Stimulated activated CD4-positive, alpha-beta T cell treated with anti-CD3 and anti-CD28 coated beads, Interleukin-1b, Interleukin-23, amount 100 ng/mL, for 4 hours (primary cell): ENCODE results near the gene OR56B1.

Experiments
- DNase-seq, 2 donors: peaks; one replicate each; pipeline ENCODE4 v3.0.0-alpha.2; 2020; ENCODE audit warnings: low read depth in 2 of 2

OR56B1 gene

DNA sequence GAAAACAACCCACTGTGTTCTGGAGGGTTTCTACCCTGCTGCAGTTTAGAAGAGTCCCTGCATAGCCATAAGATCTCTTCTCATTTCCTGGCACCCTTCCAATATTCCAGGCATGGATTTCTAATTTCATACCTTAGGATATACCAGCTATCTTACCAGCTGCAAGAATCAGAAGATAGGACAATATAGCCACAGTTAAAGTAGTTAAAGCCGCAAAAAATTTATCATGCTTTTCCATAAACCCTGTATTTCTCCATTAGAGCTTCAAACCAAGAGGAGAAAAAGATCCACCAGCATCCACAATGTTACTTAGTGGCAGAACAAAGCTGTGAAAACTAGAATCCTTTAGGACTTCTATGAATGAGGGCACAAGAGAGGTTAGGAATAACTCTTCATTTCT is 8.6 kb upstream of the OR56B1 start:
- DNase-seq: no peak

DNA sequence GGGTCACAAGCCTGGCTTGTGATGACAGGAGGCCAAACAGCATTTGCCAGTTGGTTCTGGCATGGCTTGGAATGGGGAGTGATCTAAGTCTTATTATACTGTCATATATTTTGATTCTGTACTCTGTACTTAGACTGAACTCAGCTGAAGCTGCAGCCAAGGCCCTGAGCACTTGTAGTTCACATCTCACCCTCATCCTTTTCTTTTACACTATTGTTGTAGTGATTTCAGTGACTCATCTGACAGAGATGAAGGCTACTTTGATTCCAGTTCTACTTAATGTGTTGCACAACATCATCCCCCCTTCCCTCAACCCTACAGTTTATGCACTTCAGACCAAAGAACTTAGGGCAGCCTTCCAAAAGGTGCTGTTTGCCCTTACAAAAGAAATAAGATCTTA is 843 bp downstream of the OR56B1 start:
- DNase-seq: no peak

DNA sequence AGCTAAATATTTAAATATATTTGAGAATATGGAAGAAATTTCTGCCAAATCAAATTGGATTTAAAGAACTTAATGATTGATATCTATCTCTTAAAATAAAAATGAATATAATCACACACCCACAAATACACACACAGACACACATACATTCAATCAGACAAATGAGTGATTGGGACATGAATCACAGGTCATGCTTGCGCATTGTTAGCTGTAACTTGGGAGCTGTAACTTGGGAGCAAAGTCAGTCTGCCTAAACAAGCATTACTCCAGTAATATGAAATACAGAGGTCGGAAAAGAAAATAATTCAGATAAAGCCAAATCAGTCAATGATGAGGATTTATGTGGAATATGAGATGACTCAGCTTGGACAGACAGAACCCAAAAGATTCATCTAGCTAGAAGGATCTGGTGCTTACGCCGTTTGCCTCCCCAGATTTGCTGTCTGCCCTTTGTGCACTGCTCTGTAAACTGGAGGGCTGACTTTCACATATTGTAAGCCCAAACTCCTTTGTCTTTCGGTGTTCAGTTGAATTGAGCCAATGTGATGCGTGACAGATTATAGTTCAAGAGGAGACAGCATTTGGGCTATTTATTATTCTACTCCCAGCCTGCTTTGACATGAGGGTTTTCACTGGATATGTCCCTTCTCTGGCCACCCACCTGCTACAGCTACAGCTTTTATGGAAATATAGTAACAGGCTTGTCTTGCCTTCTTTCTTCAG is 1.6 kb downstream of the OR56B1 start:
- no peak for DNase-seq

DNA sequence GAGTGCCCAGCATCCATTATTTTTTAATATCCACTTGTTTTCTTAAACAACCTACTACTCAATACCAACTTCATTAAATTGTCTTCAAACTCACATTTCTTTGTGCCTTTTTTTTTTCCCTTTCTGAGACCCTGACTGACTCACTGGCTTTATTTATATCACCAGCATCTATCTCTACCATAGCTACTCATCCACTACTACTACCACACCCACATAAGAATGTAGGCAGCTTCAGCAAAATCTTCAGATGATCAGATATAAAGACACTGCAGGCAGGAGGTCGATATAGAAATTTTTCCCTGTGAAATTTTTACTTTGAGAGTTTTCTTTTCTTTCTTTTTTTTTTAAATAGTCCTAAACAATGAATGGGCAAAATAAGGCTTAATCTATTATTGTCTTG is 2.2 kb downstream of the OR56B1 start:
- no peak for DNase-seq

DNA sequence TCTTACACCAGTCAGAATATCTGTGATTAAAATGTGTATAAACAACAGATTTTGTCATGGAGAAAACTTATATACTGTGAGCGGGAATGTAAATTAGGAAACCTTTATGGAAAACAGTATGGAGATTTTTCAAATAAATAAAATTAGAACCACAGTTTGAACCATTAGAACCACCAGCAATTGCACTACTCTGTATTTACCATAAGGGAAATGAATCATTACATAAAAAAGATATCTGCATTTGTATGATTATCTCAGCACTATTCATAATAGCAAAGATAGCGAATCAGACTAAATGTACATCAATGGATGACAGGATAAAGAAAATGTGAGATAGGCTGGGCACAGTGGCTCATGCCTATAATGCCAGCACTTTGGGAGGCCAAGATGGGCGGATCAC is 10.4 kb downstream of the OR56B1 start:
- DNase-seq: no peak

DNA sequence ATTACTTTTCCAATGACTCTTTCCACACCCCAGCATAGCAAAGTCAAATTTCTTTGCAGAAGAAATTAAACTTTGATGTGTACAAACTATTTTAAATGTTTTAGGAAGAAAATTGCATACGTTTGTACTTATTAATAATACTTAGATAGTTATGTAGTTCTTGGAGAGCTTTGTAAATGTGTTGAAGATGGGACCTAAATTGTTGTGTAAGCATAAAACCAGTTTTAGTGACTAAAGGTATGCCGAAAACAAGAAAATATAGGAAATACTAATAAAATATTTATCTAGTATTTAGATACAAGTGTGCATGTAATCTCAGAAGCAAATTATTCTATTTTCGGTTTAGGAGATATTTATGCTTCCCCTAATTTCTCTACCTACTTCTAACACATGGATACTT is 13.6 kb downstream of the OR56B1 start:
- no peak for DNase-seq

DNA sequence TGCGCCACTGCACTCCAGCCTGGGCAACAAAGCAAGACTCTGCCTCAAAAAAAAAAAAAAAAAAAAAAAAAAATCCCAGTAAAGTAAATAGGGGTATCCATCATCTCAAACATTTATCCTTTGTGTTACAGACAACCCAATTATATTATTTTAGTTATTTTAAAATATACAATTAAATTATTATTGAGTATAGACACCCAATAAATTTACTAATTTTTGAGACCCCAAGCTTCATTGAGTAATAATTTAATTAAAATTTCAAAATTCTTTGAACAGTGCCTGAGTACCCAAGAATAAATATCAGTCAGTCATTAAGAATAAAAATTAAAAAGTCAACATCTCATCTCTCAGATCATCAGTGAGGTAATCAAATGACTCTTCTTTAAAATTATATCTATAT is 17.7 kb downstream of the OR56B1 start, which contains the start of gene OR52N4:
TSS of gene OR52N4 (plus strand) at position 301 of the 400 bp plus-strand sequence. CDS start 498 bp downstream, outside the sequence.
- no peak for DNase-seq

DNA sequence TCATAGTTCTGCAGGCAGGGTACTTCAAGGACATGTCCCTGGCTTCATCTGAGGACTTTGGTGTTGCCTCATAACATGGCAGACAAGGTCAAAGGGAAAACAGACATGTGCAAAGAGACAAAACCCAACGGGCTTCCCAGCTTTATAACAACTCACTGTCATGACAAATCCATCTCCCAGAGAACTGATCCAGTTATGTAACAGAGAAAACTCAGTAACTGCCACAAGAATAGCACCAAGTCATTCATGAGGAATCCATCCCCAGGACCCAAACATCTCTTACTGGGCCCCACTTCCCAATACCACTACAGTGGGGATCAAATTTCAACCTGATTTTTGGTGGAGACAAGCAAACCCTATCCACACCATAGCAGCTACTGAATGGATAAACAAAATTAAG is 30.8 kb downstream of the OR56B1 start:
- no peak for DNase-seq

DNA sequence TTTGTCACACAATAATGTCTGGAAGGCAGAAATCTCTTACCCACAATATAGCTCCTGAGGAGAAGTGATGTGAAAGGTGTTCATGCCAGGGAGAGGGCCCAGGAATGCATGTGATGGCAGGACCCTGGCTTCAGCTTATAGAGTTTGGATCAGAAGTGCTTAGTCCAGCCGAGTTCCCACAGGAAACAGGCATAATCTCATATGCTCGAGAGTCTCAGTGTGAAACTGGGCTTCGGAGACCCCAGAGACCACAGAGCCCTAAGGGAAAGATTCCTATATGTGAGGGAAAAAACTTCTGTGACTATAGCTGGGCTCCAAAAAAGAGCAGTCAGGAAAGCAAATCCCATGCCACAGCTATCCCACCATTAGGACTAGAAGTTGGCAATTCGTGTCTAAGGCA is 47.0 kb downstream of the OR56B1 start, which contains the start of gene OR52N5:
TSS of gene OR52N5 (minus strand) at position 101 of the 400 bp plus-strand sequence. CDS start 4,721 bp downstream, outside the sequence.
- no peak for DNase-seq
